GM04503 (cell line): ENCODE measurements around the gene GPSM3.
"Not testable (repeated sequence)": the region's sequence is repeated elsewhere in the genome, so short reads cannot be mapped to it uniquely, and the experiment has no call there.

Source experiments
- DNase-seq: peaks from one replicate; pipeline ENCODE4 v3.0.0-alpha.2; 2012; ENCODE audit warnings: low read depth

The GPSM3 gene

DNA sequence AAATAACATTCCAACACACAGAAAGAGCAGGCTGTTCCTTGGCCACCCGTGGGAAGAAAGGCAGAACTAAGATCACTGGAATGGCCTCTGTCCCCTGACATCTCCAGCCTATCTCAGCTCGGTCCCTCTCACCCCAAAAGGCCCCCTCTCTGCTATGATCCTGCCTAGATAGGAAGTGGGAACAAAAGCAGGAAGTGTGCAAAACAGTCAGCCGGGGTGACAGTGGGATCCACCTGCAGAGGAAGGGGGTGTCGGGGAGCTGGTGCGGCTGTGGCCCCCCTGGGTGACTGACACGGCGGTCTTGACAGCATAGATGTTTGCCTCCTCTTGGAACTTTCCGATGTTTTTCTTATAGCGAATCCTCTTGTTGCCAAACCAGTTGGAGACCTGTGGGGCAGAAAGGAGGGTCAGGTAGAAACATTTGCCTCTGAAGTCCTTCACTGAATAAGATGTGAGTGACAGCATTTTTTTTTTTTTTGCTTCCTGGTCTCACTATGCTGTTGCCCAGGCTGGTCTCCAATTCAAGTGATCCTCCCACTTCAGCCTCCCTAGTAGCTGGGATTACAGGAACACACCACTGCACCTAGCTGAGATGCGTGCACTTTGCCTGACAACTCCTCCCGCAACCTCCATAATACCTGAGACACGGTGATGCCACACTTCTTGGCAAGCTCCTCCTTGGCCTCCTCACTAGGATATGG lies 5.3 kb downstream of the GPSM3 start:
- DNase-seq = no peak

DNA sequence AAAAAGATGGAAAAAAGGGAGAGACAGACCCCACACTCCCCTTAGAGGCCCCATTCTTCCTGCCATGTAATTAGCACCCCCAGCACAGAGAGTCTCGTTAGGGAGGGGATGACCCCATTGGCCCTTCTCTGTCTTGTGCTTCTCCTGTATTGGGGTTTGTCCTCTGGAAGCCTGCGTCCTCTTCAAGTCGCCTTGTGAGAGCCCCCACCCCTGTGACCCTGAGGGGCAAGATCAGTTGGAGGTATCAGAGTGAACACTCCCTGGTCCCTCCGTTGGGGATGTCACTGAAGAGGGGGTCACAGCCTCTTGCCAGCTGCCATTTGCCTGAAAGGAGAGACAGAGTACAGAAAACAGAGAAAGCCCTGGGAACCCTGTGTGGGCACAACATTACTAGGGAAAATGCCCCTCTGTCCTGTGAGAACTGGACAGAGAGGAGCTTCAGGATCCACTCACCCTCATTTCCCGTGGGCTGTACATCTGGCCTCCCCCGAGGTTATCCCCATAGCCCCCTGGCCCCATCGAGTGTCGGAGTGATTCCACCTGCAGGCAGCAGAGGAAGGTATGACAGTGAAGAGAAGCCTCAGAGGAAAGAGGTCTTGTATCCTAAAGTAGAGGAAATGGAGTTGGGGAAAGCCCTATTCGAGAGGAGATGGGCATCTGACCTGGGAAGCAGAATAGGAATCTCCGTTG lies 6.1 kb downstream of the GPSM3 start:
- DNase-seq = not testable (repeated sequence)

DNA sequence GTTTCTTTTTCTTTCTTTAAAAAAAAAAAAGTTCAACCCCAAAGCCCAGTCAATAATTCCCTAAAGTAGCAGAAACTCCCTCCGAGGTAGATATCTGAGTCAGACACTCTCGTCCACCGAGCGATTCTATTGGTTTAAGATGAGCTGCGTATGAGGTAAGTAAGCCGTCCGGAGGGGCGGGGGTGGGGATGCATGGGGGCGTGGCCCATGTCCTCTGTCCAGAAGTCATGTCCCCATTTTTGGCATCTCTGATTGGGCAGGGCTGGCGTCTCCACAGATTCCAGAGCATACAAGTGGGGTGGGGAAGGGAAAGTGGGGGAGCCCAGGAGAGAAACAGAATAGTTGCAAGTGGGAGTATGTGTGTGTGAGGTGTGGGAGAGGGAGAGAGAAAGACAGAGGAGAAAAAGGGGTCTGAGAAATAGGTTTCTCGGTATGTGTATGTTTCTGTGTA lies 6.7 kb downstream of the GPSM3 start:
- peak; percentile 64 for DNase-seq

DNA sequence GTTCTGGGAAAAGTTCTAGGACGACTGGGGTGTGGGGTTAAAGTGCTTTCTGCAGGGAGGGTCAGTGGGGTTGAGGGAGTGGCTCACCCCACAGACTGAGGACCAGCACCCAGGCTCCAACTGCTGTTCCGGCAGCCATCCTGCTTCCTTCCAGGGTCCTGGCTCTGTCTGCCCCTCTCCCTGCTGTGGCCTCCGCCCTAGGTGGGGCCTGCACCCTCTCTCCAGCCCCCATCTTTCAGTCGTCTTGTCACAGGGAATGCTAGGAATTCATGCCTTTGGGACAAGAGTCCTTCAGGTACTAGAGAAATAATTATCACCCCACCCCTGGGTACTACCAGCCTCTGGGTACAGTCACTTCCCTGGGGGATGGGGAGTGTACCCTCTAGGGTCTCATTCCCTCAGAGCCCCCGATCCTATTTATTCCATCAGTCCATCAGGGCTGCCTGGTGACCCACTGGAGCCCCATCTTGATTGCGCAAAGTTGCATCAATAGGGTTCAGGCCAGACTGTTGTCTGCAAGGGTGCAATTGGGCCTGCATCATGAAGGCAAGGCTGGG lies 8.3 kb downstream of the GPSM3 start, which contains the start of gene AGER:
Gene AGER, minus strand, starts transcription at position 170 of the 557 bp plus-strand sequence. Its CDS starts 31 bp downstream, at position 139.
- DNase-seq = no peak

DNA sequence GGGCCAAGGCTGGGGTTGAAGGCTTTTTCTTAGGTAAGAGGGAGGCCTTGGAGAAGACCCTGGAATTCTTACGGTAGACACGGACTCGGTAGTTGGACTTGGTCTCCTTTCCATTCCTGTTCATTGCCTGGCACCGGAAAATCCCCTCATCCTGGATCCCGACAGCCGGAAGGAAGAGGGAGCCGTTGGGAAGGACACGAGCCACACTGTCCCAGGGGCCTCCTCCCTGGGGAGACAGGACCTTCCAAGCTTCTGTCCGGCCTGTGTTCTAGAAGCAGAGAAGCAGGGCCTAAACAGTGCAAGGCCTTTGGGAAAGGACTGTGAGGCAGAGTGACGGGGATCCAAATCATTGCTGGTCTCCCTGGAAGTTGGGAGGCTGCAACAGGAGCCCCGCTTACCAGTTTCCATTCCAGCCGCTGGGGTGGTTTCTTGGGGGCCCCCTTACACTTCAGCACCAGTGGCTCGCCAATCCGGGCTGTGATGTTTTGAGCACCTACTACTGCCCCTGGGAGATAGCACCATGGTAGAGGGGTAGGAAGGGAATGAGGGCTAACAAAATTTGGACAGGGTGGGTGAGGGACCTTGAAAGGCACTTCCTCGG lies 8.9 kb downstream of the GPSM3 start:
- no peak for DNase-seq

DNA sequence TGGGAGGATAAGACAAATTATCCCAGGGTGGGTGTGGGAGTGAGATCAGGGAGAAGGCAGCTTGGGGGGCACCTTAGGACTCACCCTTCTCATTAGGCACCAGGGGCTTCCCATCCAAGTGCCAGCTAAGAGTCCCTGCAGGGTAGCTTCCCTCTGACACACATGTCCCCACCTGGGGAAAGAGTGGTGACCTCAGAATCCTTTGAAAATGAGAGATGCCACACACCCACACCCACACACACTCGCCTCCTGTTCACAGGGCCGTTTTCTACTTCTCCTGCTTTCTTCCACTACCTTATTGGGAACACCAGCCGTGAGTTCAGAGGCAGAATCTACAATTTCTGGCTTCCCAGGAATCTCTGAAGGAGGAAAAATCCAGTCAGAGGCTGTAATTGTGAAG lies 9.4 kb downstream of the GPSM3 start:
- no peak for DNase-seq

DNA sequence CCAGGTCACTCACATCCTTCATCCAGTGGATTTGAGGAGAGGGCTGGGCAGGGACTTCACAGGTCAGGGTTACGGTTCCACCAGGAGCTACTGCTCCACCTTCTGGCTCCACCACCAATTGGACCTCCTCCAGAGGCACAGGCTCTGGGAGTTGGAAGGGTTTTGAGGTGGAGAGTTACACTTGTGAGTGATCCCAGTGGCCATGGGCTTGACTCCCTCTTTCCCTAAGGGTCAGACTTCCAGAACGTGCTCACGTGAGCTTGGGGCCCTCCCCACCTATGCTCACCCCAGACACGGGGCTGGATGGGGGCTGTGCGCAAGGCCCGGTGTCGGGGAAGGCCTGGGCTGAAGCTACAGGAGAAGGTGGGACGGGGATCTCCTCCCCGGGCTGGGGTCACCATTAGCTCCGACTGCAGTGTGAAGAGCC lies 9.9 kb downstream of the GPSM3 start:
- no peak for DNase-seq

DNA sequence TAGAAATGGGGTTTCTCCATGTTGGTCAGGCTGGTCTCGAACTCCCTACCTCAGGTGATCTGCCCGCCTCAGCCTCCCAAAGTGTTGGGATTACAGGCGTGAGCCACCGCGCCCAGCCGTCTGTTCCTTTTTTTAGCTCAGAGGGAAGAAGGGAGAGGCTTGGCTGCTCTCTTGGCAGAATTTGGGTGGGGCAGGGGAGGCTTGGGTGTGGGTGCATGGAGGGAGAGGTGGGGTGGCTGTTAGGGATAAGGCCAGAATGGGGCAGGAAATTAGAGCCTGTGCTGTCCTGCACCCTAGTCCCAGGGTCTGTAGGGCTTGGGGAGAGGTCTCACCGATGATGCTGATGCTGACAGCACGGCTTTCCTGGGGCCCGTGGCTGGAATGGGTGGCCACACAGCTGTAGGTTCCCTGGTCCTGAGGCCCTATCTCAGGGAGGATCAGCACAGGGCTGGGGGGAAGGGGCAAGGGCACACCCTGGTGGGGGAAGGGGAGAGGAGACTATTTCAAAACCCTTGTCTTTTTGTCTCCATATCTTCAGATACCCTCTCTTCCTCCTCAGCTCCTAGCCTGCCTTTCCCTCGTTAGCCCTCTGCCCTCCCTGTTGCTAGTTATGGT lies 10.4 kb downstream of the GPSM3 start:
- no peak for DNase-seq

DNA sequence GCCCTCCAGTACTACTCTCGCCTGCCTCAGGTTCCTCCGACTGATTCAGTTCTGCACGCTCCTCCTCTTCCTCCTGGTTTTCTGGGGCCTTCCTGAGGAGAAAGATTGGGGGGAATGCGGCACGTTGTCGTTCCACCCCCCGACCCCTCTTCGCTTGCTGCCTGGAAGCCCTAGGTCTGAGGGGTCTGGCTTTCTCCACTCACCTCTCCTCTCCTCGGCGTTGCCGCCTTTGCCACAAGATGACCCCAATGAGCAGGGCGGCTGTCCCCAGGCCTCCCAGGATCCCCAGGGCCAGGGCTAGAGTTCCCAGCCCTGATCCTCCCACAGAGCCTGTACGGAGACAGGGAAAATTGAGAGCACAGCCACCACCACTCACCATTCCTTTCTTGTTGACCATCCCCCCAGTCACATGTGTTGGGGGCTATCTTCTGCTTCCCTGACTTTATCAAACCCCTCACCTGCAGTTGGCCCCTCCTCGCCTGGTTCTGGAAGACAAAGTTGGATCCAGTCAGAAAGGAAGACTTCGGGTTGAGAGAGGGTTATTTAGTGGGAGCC lies 11.2 kb downstream of the GPSM3 start:
- DNase-seq = no peak

DNA sequence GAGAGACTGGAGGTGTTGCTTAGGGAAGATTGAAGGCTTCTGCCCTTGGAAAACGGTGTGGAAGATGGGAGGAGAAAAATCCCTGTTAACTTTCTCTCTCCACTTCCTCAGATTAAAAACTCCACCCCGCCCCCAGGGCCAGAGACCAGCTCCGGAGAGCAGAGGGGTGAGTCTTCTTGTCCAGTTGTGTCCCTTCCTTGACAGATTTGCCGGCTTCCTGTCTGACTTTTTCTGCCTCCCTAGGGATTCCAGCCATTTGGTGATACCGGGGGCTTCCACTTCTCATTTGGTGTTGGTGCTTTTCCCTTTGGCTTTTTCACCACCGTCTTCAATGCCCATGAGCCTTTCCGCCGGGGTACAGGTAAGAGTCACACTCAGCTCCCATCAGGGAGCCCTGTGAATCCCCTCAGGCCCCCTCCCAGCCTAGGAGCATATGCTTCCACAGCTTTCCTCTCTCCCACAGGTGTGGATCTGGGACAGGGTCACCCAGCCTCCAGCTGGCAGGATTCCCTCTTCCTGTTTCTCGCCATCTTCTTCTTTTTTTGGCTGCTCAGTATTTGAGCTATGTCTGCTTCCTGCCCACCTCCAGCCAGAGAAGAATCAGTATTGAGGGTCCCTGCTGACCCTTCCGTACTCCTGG lies 12.6 kb downstream of the GPSM3 start:
- DNase-seq = no peak

DNA sequence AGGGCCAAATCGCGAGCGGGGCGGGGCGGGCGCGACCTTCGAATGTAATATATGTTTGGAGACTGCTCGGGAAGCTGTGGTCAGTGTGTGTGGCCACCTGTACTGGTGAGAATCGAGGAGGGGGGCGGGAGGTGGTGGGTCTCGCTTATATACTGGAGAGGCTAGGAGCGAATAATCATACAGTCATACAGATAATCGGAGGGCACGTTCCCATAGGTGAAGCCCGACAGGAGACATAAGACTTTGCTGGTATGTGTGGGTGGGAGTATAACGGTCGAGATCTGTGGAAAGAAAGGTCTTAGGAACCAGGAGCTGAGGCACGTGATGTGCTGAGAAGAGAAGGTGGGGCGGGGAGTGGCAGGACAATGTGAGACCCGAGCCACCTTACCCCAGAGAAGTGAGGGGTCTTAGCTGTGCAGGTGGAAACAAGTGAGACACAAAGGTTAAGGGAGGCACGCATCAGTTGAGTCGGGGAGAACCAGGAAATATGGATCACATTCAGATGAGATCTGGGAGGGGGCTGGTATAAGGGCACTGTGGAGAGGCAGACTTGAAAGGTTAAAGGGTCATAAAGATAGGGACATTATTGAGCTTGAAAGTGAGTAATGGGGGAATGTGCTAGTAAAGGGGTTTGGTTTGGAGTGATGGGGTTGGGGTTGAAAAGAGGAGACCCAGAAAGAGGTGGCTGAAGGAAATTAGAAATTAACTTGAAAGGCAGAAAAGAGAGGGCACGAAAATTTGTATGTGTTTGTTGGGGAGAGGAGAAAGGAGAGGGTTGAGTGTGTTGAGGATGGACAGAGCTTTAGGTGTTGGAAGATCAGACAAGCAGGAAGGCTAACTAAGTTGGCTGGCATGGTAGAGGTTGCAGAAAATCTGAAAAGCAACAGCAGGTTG lies 13.6 kb downstream of the GPSM3 start:
- no peak for DNase-seq

DNA sequence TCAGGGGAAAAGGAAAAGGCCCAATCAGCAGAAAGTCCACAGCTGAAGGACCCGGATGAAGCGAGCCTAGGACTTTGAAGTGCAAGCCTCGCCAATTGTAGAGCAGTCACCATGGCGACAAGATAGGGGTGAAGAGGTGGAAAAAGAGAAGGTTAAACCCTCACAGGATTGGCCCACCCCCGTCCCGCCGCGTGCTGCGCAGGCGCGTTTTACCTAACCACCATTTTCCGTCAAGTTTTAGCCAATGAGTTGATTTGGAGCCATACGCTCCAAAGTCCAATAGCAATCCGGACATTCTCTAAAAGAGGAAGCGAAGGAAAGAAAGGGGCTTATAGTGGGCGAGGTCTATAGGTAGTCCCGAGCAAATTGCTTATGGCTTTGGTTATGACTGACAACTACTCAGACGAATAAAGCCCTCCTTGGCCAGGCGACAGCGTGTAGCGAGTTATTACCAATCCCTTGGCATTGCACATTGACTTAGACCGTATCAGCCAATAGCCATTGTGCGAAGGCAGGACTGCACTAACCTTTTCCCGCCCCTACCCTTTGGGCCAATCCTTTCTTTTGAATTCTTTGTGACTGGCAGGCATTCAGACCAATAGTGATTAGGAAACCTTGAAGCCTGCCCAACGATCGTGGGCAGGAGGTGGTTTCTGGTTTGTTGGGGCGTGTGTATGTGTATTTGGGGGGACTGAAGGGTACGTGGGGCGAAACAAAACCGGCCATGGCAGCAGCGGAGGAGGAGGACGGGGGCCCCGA lies 14.5 kb downstream of the GPSM3 start, which contains the start of gene RNF5:
Gene RNF5, plus strand, starts transcription at position 618 of the 759 bp plus-strand sequence. Its CDS starts 107 bp downstream, at position 725.
- DNase-seq = peak; percentile 100

DNA sequence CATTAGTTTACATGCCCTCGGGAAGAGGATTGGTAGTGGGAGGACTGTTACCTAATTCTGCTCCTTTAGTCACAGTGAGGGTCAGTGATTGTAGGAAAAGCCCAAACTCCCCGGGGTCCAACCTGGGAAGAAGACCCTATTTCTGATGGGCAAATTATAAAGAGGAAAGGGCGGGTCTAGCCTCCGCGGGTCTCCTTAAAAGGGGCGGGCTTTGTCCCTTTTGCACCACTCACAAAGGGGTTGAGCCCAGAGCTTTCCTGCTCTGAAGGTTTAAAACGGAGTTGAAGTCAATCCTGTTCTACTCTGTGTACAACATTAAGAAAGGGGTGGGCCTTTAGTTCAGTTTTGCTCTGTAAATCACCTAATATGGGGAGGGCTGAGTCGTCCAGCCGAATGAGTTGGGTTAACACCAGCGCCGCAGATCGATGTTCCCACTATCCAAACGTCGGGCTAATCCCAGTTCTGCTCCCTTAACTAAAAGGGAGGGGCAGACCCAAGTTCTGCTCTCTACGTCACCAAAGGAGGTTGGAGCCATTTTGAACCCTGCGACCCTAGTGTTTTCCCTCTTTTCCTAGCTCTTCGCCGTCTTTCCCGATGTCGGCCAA lies 15.2 kb downstream of the GPSM3 start:
- DNase-seq = no peak

DNA sequence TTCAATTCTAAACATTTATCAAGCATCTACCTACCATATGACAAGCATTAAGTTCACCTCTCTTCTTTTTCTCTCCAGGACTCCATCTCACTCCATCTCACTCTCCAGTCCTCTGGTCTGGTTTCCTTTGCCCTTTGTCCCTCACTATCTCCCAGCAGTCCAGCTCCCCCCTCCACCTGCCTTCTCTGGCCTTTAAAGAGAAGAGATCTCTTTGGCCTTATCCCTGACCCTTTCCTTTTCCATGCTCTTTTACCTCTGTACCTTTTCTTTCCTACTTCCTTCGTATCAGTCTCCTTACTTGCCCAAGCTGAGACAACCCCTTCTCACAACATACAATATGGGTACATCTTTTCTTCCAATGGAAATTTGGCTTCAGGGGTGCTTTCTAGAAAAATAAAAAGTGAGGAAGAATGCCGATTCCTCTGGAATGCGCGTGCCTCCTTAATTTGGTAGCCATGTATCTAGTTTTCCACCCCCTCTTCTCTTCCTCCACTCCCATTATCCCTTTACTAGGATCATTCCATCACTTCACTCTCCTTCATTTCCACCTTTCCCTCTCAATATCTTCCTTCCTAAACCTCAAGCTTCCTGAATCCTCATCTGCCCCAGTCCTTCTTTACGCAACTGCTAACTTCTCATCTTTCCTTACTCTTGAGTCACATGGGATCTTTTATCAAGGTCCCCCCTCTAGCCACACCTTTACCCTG lies 15.8 kb downstream of the GPSM3 start:
- no peak for DNase-seq

DNA sequence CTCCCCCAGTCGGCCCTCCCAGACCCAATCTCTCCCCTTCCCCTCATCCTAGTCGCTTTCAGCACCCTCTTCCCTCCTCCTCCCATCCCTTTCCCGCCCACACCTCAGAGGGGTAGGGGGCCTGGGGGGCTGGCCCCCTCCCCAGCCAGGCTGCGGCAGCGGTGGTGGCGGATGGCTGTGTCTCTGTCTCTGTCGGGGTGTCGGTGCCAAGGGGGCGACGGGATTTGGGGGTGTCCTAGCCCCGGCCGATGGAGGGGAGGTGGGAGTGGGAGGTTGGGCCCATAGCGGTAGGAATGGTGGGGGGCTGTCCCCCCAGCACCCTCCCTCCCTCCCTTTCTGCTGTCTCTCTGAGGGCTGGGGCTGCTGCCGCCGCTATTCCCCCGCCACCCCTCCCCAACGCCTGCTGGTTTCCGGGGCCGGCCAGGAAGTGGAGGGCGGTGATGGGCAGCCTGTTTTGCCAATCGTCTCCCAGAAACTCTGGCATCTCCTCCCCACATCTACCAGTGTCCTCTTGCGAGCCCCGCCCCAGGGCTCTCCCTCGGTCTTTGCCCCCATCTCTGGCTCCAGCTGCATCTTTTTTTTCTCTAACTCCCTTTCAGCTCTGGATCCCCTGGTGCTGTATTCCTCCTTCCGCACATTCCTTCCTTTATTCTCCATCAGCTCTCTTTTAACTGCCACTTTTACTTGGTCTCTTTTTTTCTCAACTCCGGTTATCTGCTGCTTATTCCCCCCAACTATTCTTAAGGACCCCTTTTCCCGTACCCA lies 16.6 kb downstream of the GPSM3 start, which contains the start of gene AGPAT1:
Gene AGPAT1, minus strand, starts transcription at position 374 of the 765 bp plus-strand sequence. CDS start 4,588 bp downstream, outside the sequence.
- peak; percentile 84 for DNase-seq

DNA sequence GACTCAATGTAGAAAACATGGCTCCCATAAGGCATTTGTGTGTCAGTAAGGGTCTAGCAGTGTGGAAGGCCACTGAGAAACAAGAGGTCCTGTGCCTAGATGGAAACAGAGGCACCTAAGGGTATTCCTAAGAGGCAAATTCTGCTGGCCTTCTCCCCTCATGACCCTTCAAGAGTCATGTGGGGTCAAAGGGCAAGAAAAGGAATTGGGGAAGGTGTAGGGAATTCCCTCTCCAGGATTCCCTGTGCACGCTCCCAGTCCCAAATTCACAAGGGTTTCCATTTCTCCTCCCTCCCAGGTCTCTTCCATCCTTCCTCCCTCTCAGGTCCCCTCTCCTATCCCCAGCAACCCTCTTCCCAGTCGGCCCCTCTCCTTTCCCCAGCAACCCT lies 17.1 kb downstream of the GPSM3 start:
- DNase-seq = no peak

DNA sequence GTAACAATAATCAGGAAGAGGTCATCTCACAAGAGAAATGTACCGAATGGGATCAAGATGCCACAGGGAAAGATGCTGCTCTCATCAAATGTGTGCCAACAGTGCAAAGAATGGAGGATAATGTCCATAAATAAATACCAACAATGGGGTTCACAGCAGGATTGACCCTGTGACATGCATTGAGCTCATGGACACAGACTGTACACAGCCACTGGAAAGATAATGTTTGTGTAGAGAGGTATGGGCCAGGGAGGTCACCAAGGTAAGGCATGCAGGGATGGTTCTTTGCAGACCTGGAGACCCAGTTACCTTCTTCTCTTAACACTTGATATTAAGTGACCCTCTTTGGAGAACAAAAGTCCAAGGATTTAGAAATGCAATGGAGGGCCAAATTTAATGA lies 18.0 kb downstream of the GPSM3 start:
- DNase-seq = no peak
